IMR-90 (cell line): Measurements from ENCODE around the gene THSD7B. TPM values are rescaled to one million over a fixed set of nuclear protein-coding genes. Genes with fewer than 3 reads are reported as not detected.

Experiments used
- ATAC-seq: fragments of 200-7000 bp; cut with Tn5 transposase; 2 replicates; pipeline ENCODE4 v1.9.1; 2020; ENCODE audit warnings: low read depth, mild to moderate bottlenecking, moderate library complexity
- BruUV-seq: library from RNA; stranded (reverse); fragments of 400-500 nt; replicated peaks from 2 replicates; lab custom pipeline; 2021; lab: Mats Ljungman, UMichigan
- CTCF ChIA-PET: fragments of 300-600 bp; formaldehyde crosslinking; extraction: SDS; loops from one replicate; lab custom pipeline; 2021; ENCODE audit warnings: antibody characterized with exemption; lab: Yijun Ruan, JAX
- POLR2A ChIA-PET: fragments of 300-600 bp; sonication (Branson Sonifier 250); formaldehyde crosslinking; loops from one replicate; lab custom pipeline; 2022; ENCODE audit warnings: antibody characterized with exemption; ENCODE audit not compliant: unreplicated experiment; lab: Charles Lee
- DNase-seq: peaks from one replicate; pipeline ENCODE4 v3.0.0; 2013
- H2AFZ ChIP-seq: replicated peaks from 2 replicates; pipeline ENCODE3; 2013; ENCODE audit warnings: low read length, mild to moderate bottlenecking; ENCODE audit not compliant: poor library complexity
- H2AK5ac ChIP-seq: 2 replicates; pipeline ENCODE4 v1.6.1; 2013; ENCODE audit warnings: low read depth, low read length, inconsistent platforms
- H2AK9ac ChIP-seq: replicated peaks from 2 replicates; pipeline ENCODE3; 2013; ENCODE audit warnings: mild to moderate bottlenecking, low read depth, low read length, moderate library complexity; ENCODE audit not compliant: poor library complexity
- H2BK120ac ChIP-seq: 2 replicates; pipeline ENCODE4 v1.6.1; 2013; ENCODE audit warnings: low read depth, low read length, inconsistent platforms
- H2BK15ac ChIP-seq: 3 replicates; pipeline ENCODE4 v1.6.1; 2013; ENCODE audit warnings: low read depth, low read length, inconsistent platforms
- H2BK20ac ChIP-seq: 2 replicates; pipeline ENCODE4 v1.6.1; 2013; ENCODE audit warnings: low read depth, mild to moderate bottlenecking, inconsistent platforms, low read length, moderate library complexity
- H2BK5ac ChIP-seq: 2 replicates; pipeline ENCODE4 v1.6.1; 2013; ENCODE audit warnings: mild to moderate bottlenecking, low read depth, low read length, inconsistent platforms; ENCODE audit not compliant: poor library complexity, severe bottlenecking
- H3K14ac ChIP-seq: replicated peaks from 2 replicates; pipeline ENCODE4 v1.6.1; 2013; ENCODE audit warnings: low read depth, low read length, inconsistent platforms
- H3K18ac ChIP-seq: 2 replicates; pipeline ENCODE4 v1.6.1; 2013; ENCODE audit warnings: low read depth, low read length, control low read depth
- H3K23ac ChIP-seq: 2 replicates; pipeline ENCODE4 v1.6.1; 2013; ENCODE audit warnings: low read depth, low read length, inconsistent platforms
- H3K27ac ChIP-seq: 2 replicates; pipeline ENCODE4 v1.5.1; 2013; ENCODE audit warnings: mild to moderate bottlenecking, control low read depth, low read length; ENCODE audit not compliant: insufficient read depth
- H3K27me3 ChIP-seq: 2 replicates; pipeline ENCODE4 v1.6.1; 2013; ENCODE audit warnings: low read length; ENCODE audit not compliant: control insufficient read depth, insufficient read depth
- H3K36me3 ChIP-seq: 2 replicates; pipeline ENCODE4 v1.6.1; 2013; ENCODE audit warnings: low read length, mixed read lengths; ENCODE audit not compliant: control insufficient read depth, insufficient read depth
- H3K4ac ChIP-seq: 2 replicates; pipeline ENCODE4 v1.6.1; 2013; ENCODE audit warnings: low read depth, low read length, inconsistent platforms
- H3K4me1 ChIP-seq: 2 replicates; pipeline ENCODE4 v1.6.1; 2013; ENCODE audit warnings: low read length, mixed read lengths; ENCODE audit not compliant: control insufficient read depth, insufficient read depth
- H3K4me2 ChIP-seq: 2 replicates; pipeline ENCODE4 v1.6.1; 2013; ENCODE audit warnings: low read depth, mild to moderate bottlenecking, control low read depth, low read length, moderate library complexity
- H3K4me3 ChIP-seq: 2 replicates; pipeline ENCODE4 v1.5.1; 2013; ENCODE audit warnings: low read depth, mild to moderate bottlenecking, control low read depth, low read length, moderate library complexity; ENCODE audit not compliant: insufficient read depth
- H3K56ac ChIP-seq: 2 replicates; pipeline ENCODE4 v1.6.1; 2013; ENCODE audit warnings: low read length, inconsistent platforms; ENCODE audit not compliant: insufficient read depth; ENCODE audit errors: extremely low read depth
- H3K79me1 ChIP-seq, 2 experiments: 2 replicates each; pipeline ENCODE4 v1.6.1; 2013; ENCODE audit warnings: low read length in 2 of 2, inconsistent platforms in 1 of 2, low read depth in 1 of 2
- H3K9ac ChIP-seq: 2 replicates; pipeline ENCODE4 v1.6.1; 2013; ENCODE audit warnings: low read depth, low read length, control low read depth
- H3K9me1 ChIP-seq: 2 replicates; pipeline ENCODE4 v1.6.1; 2013; ENCODE audit warnings: low read length, inconsistent platforms; ENCODE audit not compliant: insufficient read depth
- H3K9me3 ChIP-seq: 2 replicates; pipeline ENCODE4 v1.6.1; 2013; ENCODE audit warnings: low read length; ENCODE audit not compliant: control insufficient read depth, insufficient read depth
- H4K20me1 ChIP-seq: 2 replicates; pipeline ENCODE4 v1.6.1; 2013; ENCODE audit warnings: low read length, inconsistent platforms; ENCODE audit not compliant: insufficient read depth
- H4K5ac ChIP-seq: 2 replicates; pipeline ENCODE4 v1.6.1; 2013; ENCODE audit warnings: mild to moderate bottlenecking, low read depth, low read length, control low read depth
- H4K8ac ChIP-seq, 2 experiments: 2 replicates each; pipeline ENCODE4 v1.6.1; 2013; ENCODE audit warnings: low read depth in 2 of 2, low read length in 2 of 2, control low read depth in 1 of 2, inconsistent platforms in 1 of 2
- H4K91ac ChIP-seq: 2 replicates; pipeline ENCODE4 v1.6.1; 2013; ENCODE audit warnings: low read depth, low read length, inconsistent platforms; ENCODE audit not compliant: insufficient read depth
- CHD1 ChIP-seq: IDR thresholded peaks from 2 replicates; pipeline ENCODE4 v1.6.1; 2012; ENCODE audit warnings: low read depth, low read length, improper control_type of control experiment
- WGBS, 2 experiments: methylation state at CpG; one replicate each; pipeline versions ENCODE4 v1.1.5 to v1.1.7; 2013; ENCODE audit warnings: missing lambda C conversion rate in 2 of 2; ENCODE audit not compliant: insufficient read length in 1 of 2; ENCODE audit errors: extremely low coverage in 2 of 2; 5-methylcytosine and 5-hydroxymethylcytosine counted together
- dilution Hi-C: fragments of 300-500 bp; cut with HindIII; formaldehyde crosslinking; loops from one replicate; pipeline ENCODE4 v1.14.3; 2018; ENCODE audit warnings: low sequenced_read_pairs; ENCODE audit not compliant: unreplicated experiment
- in situ Hi-C: fragments of 300-500 bp; cut with MboI; formaldehyde crosslinking; loops from 3 replicates; pipeline ENCODE4 v1.14.3; 2019; ENCODE audit warnings: low sequenced_read_pairs, inconsistent platforms, mixed read lengths
- intact Hi-C: fragments of 100-400 bp; cut with micrococcal nuclease; formaldehyde crosslinking; loops from 2 replicates; pipeline ENCODE4 v1.10.0; 2022
- polyA plus RNA-seq, 3 experiments: library from polyadenylated mRNA; depleted of rRNA; stranded (reverse); fragments of >200 nt; gene quantifications; 2 replicates each; pipeline ENCODE4 v1.2.3, GENCODE V29; 2012; ENCODE audit warnings: low replicate concordance in 1 of 3
- total RNA-seq: library from RNA; depleted of rRNA; stranded (reverse); fragments of >200 nt; gene quantifications from 2 replicates; pipeline ENCODE4 v1.2.3, GENCODE V29; 2012

The THSD7B gene
- total and polyA plus RNA-seq, 2 of the 4 experiments (the other 2 are of a cell fraction), result not detected

GRCh38 chr2:136860443-136860958 lies 95.2 kb downstream of the THSD7B start:
- Histone ChIP-seq H3K4me1 (no peaks in the 10 kb centered on the region), H2BK15ac (no peak overlapping the region), H4K5ac (no peak overlapping the region), H4K91ac (no peak overlapping the region), H2BK120ac (no peak overlapping the region), H3K9ac (no peak overlapping the region), H4K20me1 (no peaks in the 10 kb centered on the region), H2BK5ac (no peak overlapping the region), H3K79me1 (no peaks in the 10 kb centered on the region), H3K9me3 (peaks cover 14% of the 10 kb centered on the region), H3K4me2 (no peak overlapping the region), H3K14ac (no peak overlapping the region), H3K36me3 (no peaks in the 10 kb centered on the region), H3K4me3 (no peak overlapping the region), H2AK9ac (no peak overlapping the region), H2AK5ac (no peak overlapping the region), H3K23ac (no peak overlapping the region), H3K27me3 (no peaks in the 10 kb centered on the region), H4K8ac (no peak overlapping the region), H3K27ac (no peak overlapping the region), H2AFZ (no peak overlapping the region), H3K56ac (no peak overlapping the region), H3K18ac (no peak overlapping the region), H3K9me1 (no peaks in the 10 kb centered on the region), H3K4ac (no peak overlapping the region), H2BK20ac (no peak overlapping the region)
- CTCF ChIA-PET, result no interaction called here
- WGBS, 2 experiments, result 40% methylated on average over 1 of the region's 2 CpGs; no CpG with 5 or more reads in 1 of the 2 experiments
- in situ Hi-C loops, result no loop called here
- DNase-seq (no peak), ATAC-seq (no peak)
- dilution Hi-C loops, result no loop called here
- BruUV-seq, result no TSS peak
- POLR2A ChIA-PET, result no interaction called here
- no peak for TF ChIP-seq CHD1
- intact Hi-C loops, result no loop called here
